Activated CD4-positive, alpha-beta T cell treated with anti-CD3 and anti-CD28 coated beads, Interleukin-2, amount 50 U/mL, for 48 hours (primary cell): ENCODE measurements around the gene PWWP2B.

Experiments
- DNase-seq, 2 experiments: peaks; one replicate each; pipeline ENCODE4 v3.0.0-alpha.2; 2020

The PWWP2B gene

GRCh38 chr10:132461103-132461682, 64.2 kb downstream of the PWWP2B start:
- DNase-seq = no peak

- DNase-seq = no peak
These were observed 64.8 kb downstream of the PWWP2B start for GRCh38 chr10:132461683-132462231.

- DNase-seq = no peak
These were observed 65.7 kb downstream of the PWWP2B start for GRCh38 chr10:132462463-132463332.

- no peak for DNase-seq
These were observed 66.6 kb downstream of the PWWP2B start for GRCh38 chr10:132463333-132464255.

- no peak for DNase-seq
These were observed 67.5 kb downstream of the PWWP2B start for GRCh38 chr10:132464256-132465192.

GRCh38 chr10:132465193-132465888, 68.3 kb downstream of the PWWP2B start:
- no peak for DNase-seq

GRCh38 chr10:132465889-132466519, 69.0 kb downstream of the PWWP2B start:
- no peak for DNase-seq

- DNase-seq = no peak
These were observed 69.8 kb downstream of the PWWP2B start for GRCh38 chr10:132466520-132467463.
